DMS114 treated with DMSO at 0.1 percent for 48 hours (cell line): ENCODE results near the gene CAPZA2.
"Not testable (repeated sequence)": the region's sequence is repeated elsewhere in the genome, so short reads cannot be mapped to it uniquely, and the experiment has no call there.

Experiments
- DNase-seq: peaks from one replicate; lab custom pipeline; 2025; ENCODE audit not compliant: unreplicated experiment; lab: John Stamatoyannopoulos, UW

The CAPZA2 gene

DNA sequence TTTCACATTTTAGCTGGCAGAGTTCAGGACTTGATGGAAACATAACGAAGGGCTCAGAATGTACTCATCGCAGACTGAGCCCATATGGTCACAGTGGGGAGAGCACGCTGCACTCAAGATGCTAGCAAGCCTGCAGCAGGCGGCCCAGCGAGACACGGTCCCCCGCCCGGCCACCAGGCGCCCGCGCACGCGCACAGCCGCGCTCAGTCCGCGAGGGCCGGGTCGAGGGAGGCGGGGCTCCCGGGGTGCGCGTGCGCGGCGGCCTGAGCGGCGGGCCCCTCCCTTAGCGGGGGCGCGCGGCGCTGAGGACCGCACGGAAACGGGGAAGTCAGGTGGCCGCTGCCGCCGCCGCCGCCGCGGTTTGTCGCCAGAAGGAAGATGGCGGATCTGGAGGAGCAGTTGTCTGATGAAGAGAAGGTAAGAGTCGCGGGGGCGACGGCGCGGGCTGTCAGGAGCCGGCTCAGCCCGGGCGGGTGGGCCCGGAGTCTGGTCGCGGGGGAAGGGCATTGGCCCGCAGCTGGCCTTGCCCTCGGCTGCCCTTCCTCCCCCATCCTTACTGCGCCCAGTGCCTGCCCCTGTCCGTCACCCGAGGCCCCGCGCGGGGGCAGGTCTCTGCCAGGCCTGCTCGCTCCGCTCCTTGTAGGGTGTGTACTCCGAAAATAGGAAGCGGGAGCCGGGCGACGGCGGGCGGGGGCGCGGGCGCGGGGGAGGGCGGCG is at the start of gene CAPZA2:
TSS of gene CAPZA2 (plus strand) at position 354 of the 717 bp plus-strand sequence. CDS start at position 379, 25 bp downstream.
- peak; percentile 84 for DNase-seq

DNA sequence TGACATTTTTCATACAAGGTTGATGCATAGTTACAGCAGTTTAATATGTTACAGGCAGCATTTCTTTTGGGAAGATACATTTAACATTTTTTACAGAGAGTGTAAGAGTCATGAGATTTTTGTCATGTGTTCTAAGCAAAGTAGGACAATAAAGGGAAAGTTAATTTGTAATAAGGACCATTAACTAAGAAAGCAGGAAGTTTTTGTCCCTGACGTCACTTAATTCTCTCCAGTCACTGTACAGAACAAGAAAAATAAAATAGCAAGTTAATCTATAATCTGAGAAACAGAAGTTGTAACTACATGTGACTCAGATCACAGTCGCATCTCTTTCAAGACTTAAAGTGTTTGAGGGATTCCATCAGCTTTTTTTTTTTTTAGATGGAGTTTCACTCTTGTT is 49.5 kb upstream of the CAPZA2 start:
- DNase-seq, result no peak

DNA sequence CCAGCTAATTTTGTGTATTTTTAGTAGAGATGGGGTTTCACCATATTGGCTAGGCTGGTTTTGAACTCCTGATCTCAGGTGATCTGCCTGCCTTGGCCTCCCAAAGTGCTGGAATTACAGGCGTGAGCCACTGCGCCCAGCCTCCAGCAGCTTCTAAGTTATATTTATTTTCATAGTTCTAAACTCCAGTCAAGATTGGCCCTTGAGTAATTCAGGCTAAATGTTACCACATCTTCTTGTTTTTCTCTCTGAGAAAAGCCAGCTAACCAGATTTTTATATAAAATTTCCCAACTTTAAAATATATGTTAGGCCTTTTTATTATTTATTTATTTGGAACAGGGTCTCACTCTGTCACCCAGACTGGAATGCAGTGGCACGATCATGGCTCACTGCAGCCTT is 49.0 kb upstream of the CAPZA2 start:
- not testable (repeated sequence) for DNase-seq

DNA sequence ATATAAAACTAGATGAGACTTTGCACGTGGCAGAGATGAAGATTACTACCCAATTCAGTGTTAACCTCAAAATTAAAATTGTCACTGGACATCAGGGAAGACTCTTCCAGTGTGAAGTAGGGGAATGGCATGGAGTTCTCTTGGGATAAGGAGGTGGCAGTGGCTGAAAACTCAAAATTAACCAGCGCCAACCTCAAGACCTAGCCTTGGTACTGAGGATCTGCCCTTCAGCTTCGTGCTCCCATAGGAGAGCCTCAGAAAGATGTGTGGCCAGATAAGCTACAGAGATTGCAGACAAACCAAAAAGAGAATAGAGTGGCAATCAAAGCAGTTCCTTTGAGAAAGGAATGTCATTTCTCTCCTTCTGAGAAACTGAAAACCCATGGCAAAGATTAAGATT is 47.3 kb upstream of the CAPZA2 start:
- DNase-seq, result no peak

DNA sequence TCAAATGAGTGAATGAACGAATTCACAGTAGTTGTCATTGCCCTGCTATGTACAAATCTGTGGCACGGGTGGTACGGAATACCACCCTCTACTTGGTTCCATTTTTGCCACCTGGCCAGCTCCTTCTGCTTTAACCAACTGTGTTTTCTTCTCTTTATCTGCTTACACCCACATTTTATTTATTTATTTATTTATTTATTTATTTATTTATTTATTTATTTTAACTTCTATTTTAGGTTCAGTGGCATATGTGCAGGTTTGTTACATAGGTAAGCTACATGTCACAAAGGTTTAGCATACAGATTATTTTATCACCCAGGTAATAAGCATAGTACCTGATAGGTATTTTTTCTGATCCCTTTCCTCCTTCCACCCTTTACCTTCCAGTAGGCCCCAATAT is 42.2 kb upstream of the CAPZA2 start:
- no peak for DNase-seq

DNA sequence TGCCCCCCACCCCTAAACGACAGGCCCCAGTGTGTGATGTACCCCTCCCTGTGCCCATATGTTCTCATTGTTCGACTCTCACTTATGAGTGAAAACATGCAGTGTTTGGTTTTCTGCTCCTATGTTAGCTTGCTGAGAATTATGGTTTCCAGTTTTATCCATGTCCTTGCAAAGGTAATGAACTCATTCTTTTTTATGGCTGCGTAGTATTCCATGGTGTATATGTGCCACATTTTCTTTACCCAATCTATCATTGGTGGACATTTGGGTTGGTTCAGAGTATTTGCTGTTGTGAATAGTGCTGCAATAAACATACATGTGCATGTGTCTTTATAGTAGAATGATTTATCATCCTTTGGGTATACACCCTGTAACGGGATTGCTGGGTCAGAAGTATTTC is 40.7 kb upstream of the CAPZA2 start:
- not testable (repeated sequence) for DNase-seq

DNA sequence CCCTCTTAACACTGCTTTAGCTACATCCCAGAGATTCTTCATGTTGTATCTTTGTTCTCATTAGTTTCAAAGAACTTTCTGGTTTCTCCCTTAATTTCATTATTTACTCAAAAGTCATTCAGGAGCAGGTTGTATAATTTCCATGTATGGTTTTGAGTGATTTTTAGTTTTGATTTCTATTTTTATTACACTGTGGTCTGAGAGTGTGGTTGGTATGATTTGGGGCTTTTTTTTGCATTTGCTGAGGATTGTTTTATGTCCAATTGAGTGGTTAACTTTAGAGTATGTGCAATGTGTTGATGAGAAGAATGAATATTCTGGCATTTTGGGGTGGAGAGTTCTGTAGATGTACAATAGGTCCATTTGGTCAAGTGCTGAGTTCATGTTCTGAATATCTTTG is 37.9 kb upstream of the CAPZA2 start:
- no peak for DNase-seq

DNA sequence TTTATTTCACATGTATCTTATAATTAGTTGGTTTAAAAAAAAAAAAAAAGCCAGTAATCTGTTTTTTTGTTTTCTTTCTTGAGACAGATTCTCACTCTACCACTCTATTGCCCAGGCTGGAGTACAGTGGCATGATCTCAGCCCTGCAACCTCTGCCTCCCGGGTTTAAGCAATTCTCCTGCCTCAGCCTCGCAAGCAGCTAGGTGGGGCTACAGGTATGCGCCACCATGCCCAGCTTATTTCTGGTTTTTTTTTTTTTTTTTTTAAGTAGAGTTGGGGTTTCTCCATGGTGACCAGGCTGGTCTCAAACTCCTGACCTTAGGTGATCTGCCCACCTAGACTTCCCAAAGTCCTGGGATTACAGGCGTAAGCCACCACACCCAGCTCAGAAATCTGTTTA is 34.1 kb upstream of the CAPZA2 start:
- DNase-seq, result no peak

DNA sequence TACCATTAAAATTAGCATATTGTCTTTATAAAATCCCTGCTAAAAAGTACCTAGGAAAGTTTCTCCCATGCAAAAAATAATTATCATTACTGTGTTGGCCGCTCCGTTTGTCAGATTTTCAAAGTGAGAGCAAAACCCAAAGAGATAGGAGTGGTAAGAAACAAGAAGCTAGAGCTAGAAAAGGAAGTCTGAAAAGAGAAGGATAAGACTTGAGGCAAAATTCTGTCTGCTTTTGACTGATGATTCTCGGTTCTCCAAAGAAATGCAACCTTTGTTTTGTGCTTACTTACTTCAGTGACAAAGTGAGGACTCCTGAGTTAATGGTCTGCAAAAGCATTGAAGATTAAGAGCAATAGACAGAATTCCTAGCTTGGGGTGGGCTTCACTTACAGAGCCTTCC is 33.3 kb upstream of the CAPZA2 start:
- DNase-seq, result no peak

DNA sequence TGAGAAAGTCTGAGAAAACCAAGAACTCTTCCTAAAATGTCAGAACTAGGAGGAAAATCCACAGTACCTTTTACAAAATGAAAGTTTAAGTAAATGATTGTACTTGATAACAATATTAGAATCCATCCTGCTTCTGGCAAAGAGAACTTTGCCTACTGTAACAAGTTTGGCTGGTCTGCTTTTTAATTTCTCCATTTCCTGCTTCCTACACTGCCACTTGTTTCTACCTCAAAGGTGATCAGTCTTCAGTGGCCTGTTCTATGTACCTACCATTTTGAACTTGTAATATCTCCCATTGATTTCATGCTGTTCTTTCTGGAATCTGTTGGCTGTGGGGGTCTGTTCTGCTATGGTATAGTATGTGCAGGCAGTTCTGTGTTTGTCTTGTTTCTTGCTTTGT is 32.9 kb upstream of the CAPZA2 start:
- no peak for DNase-seq

DNA sequence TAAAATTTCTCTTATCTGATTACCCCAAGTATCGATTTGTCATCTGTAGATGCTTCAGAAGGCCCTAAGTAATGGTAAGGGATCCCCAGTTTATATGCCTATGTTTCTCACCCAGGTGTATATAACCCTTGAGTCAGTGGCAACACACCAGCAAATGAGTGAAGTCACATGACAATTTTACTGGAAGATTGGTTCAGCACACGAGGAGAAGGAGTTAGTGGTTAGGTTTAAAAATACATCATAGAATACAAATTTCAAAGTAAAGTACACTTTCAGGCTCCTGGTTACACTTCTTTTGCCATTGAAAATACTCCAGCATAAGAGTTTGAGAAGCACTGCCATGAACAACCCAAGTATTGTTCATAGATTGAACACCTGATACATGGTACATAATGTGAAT is 29.7 kb upstream of the CAPZA2 start:
- no peak for DNase-seq

DNA sequence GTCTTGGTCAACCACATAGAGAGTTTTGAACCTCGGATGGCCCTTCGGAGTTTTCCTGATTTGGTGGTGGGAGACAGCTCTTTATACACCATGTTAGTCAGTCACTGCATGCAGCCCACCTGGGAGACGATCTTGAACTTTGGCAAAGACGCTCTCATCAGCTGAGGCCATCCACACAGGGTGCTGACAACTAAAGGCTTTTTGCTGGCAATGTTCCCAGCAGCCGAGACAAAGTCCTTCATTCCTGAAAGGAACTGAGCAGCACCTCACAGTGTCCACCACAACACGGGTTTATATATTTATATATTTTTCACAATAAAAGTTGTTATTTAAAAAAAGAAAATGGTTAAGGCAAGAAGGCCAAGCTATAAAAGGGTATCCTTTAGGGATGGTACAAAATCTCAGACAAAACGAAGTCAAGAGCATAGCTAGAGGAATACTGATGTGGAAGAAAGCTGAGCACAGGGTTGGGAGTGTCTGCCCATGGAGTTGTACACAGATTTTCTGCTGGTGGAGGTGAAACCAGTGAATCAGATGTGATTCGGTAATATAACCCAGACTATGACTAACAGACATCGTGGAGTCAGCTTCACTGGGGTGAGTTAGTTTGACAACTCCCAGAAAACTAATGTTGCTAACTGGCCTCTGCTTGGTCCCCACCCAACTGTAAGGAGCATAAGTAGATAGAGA is 27.4 kb upstream of the CAPZA2 start:
- DNase-seq, result no peak

DNA sequence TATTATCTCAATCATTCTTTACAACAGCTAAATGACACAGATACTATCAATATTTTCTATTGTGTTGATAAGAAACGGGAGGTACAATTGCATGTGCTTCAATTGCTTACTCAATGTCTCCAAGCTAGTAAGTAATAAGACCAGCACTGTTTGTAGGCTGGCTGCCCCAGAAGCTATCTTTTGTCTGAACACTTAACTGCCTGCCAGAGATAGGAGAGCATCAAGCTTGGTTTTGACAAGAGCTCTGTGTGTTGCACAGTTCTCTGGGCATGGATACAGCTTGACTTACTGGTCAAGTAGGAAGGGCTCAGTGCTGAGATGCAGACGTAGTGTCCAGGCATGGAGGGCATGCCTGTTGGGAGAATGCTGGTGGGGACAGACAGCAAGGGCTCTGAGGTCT is 26.3 kb upstream of the CAPZA2 start:
- DNase-seq, result no peak

DNA sequence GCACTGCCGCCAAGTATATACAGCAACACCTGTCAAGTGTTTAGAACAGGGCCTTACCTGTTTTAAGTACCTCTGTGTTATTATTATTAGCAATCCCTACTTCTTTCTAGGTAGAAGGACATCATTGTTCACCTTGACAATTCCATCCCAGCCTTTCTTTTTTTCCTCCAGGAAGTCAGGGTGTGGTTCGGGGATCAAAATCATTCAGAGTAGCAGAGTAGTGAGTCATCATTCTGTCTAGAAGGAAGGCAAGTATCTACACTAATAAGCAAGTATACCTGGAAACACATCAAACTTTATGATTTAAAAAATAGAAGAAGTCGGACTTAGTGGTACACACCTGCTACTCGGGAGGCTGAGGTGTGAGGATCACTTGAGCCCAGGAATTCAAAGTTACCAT is 25.5 kb upstream of the CAPZA2 start:
- DNase-seq, result no peak

DNA sequence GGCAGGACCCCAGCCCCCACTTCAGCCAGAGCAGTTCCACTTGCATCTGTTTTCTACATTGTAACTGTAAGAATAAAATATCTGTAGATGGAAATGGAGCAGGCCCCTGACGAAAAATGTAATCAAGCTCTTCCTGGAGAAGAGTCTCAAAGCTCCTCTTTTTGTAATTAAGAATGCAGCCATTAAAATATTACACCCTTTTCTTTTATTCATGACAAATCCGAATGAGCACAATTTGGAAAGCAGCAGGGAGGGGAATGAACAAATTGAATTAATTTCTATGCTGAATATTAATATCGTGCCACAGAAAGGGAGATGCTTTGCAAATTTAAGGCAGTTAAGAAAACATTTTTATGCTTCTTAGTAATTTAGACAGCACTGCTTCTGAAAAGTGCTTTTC is 24.8 kb upstream of the CAPZA2 start:
- DNase-seq, result no peak

DNA sequence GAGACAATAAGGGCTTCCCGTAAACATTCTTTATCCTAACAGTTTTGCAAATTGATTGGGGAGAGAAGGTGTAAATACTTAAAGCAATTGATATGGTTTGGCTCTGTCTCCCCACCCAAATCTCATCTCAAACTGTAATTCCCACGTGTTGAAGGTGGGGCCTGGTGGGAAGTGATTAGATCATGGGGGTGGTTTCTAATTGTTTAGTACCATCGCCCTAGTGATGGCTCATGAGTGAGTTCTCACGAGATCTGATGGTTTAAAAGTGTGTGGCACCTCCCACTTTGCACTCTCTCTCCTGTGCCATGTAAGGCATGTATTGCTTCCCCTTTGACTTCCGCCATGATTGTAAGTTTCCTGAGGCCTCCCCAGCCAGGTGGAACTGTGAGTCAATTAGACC is 22.1 kb upstream of the CAPZA2 start:
- no peak for DNase-seq

DNA sequence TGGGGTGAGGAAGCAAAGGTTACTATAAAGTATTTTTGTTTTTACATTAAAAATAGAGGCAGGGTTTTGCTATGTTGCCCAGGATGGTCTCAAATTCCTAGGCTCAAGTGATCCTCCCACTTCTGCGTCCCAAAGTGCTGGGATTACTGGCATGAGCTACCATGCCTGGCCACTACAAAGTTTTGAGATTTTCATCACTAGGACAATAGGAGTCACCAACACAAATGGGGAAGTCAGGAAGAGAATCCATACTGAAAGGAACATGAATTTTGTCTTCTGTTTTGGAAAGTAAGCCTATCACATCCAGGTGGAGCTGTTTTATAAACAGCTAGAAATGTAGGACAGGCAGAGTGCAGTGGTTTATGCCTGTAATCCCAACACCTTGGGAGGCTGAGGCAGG is 20.0 kb upstream of the CAPZA2 start:
- DNase-seq, result no peak

DNA sequence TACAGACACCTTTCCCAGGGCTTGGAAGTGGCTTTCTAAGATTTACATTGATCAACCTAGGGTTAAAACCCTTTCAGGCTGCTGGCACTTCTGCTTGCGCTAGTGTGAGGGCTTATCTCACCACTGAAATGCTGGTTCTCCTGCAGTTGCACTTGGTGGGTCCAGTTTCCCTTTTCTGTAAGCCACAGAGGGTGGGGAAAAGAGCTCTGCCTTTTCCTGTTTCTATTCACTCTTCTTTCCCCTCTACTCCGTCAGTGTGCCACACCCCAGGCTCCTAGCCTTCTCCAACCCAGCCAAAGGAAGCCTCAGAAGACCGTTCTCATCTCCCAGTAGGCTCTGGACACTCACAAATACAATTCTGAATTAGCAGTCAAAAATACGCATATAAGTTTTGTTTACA is 19.0 kb upstream of the CAPZA2 start:
- no peak for DNase-seq

DNA sequence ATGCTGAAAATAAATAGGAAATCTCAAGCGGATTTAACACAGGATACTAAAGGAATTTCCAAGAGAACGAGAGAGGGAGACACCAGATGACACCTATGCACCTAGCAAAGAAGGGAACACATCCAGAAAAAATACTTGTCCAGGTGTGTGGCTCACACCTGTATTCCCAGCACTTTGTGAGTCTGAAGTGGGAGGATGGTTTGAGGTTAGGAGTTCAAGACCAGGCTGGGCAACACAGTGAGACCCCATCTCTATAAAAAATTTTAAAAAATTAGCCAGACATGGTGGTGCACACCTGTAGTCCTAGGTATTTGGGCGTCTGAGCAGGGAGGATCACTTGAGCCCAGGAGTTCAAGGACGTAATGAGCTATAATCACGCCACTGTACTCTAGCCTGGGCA is 11.2 kb upstream of the CAPZA2 start:
- DNase-seq, result no peak

DNA sequence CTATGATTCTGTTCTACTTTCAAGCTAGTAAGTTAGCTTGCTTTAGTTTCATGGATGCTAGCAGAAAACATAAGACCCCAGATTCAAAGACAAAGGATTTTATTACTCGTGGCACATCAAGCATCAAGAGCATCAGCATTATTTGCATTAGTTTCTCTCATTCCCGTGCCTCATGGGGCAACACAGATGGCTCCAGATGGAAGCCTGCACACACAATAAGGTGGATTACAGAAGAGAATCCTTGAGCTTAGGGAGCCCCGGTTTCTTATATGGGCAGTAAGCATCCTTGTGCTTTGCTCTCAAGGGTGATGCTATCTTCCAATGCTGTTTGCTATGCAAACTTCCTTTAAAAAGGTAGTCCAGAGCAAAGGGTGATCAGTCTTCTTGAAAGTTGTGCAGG is 10.7 kb upstream of the CAPZA2 start:
- DNase-seq, result no peak

DNA sequence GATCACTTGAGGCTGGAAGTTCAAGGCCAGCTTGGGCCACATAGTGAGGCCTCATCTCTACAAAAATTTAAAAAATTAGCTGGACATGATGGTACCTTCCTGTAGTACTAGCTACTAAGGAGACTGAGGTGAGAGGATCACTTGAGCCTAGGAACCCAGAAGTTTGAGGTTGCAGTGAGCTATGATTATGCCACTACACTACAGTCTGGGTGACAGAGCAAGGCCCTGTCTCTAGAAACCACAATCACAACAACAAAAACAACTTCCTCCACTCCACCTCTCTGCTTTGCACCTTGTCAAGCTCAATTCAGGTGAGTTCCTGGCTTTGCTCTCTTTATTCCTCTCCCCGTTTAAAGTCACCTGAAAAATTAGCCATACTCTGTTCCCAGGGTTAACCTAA is 8.3 kb upstream of the CAPZA2 start:
- DNase-seq, result no peak

DNA sequence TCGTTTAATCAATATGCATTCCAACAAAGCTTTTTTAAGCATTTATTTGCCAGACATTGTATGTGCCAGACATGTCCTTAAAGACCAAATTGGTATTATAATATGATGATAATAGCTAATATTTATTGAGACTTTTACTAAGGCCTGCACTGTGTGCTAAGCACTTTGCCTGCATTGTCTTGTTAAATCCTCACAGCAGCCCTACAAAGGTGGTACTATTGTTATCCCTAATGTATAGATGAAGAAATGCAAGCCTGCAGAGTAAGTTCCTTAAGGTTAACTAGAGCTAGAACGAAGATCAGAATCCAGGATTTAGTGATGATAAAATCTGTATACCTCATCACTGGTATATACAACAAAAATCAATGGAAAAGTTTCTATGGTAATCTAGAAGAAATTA is 5.3 kb upstream of the CAPZA2 start:
- no peak for DNase-seq

DNA sequence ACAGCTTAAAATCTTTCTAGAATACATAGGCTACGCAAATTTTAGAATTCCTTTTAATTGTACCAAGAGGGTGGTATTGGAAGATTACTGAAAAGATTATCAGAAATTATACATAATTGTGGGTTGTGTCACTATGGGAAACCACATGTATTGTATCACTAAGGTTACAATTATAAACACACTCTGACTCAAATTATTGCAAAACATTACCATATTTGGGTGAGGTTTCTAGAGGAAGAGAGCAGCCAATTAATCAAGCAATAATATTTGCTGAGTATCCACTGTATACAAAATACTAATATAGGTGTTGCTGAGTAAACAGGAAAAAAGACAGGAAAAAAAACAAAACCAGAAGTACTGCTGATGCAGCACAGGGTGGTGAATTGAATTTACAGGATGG is 3.1 kb upstream of the CAPZA2 start:
- no peak for DNase-seq
